ENCODE results near the gene SSR3.

- TF ChIP-seq EZH2 (IDR thresholded peaks at IDR 0.05; ENCODE audit: low read length, unreplicated experiment) (no peak), EZH2phosphoT487 (IDR thresholded peaks at IDR 0.05; ENCODE audit: borderline replicate concordance, low read length) (no peak)
- TF ChIP-seq, protein P1, sequence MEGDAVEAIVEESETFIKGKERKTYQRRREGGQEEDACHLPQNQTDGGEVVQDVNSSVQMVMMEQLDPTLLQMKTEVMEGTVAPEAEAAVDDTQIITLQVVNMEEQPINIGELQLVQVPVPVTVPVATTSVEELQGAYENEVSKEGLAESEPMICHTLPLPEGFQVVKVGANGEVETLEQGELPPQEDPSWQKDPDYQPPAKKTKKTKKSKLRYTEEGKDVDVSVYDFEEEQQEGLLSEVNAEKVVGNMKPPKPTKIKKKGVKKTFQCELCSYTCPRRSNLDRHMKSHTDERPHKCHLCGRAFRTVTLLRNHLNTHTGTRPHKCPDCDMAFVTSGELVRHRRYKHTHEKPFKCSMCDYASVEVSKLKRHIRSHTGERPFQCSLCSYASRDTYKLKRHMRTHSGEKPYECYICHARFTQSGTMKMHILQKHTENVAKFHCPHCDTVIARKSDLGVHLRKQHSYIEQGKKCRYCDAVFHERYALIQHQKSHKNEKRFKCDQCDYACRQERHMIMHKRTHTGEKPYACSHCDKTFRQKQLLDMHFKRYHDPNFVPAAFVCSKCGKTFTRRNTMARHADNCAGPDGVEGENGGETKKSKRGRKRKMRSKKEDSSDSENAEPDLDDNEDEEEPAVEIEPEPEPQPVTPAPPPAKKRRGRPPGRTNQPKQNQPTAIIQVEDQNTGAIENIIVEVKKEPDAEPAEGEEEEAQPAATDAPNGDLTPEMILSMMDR (conservative IDR thresholded peaks at IDR 0.05; ENCODE audit: low read depth, low read length): no peak
These were observed 63.7 kb downstream of the SSR3 start for GRCh38 chr3:156491192-156491591.
